GM19468 (cell line): ENCODE data around the gene DCDC2.
"Not testable (repeated sequence)": the region's sequence is repeated elsewhere in the genome, so short reads cannot be mapped to it uniquely, and the experiment has no call there.

Experiments
- ATAC-seq: cut with Tn5 transposase; IDR thresholded peaks from one replicate; pipeline ENCODE4 v1.9.1; 2021; ENCODE audit warnings: mild to moderate bottlenecking, moderate library complexity, moderate number of reproducible peaks; ENCODE audit not compliant: unreplicated experiment; ENCODE audit errors: extremely low read depth

Gene DCDC2

GRCh38 chr6:24329022-24329421, 28.8 kb downstream of the DCDC2 start:
- no peak for ATAC-seq

- ATAC-seq, result no peak
Measured at GRCh38 chr6:24327756-24328155, 30.1 kb downstream of the DCDC2 start.

- no peak for ATAC-seq
Measured at GRCh38 chr6:24325978-24326377, 31.9 kb downstream of the DCDC2 start.

- ATAC-seq, result no peak
Measured at GRCh38 chr6:24324617-24325016, 33.2 kb downstream of the DCDC2 start.

- no peak for ATAC-seq
Measured at GRCh38 chr6:24323632-24324337, 34.1 kb downstream of the DCDC2 start.

- no peak for ATAC-seq
Measured at GRCh38 chr6:24322924-24323323, 34.9 kb downstream of the DCDC2 start.

GRCh38 chr6:24322446-24322845, 35.4 kb downstream of the DCDC2 start:
- ATAC-seq, result not testable (repeated sequence)

GRCh38 chr6:24321538-24322162, 36.2 kb downstream of the DCDC2 start:
- no peak for ATAC-seq

- ATAC-seq, result no peak
Measured at GRCh38 chr6:24313251-24314141, 44.4 kb downstream of the DCDC2 start.

GRCh38 chr6:24311775-24312174, 46.1 kb downstream of the DCDC2 start:
- not testable (repeated sequence) for ATAC-seq

- no peak for ATAC-seq
Measured at GRCh38 chr6:24307881-24308280, 50.0 kb downstream of the DCDC2 start.

GRCh38 chr6:24306936-24307335, 50.9 kb downstream of the DCDC2 start:
- ATAC-seq, result no peak

GRCh38 chr6:24306038-24306437, 51.8 kb downstream of the DCDC2 start:
- ATAC-seq, result no peak

- ATAC-seq, result no peak
Measured at GRCh38 chr6:24296944-24297343, 60.9 kb downstream of the DCDC2 start.

GRCh38 chr6:24293852-24294251, 64.0 kb downstream of the DCDC2 start:
- not testable (repeated sequence) for ATAC-seq

- ATAC-seq, result no peak
Measured at GRCh38 chr6:24287239-24287638, 70.6 kb downstream of the DCDC2 start.

- no peak for ATAC-seq
Measured at GRCh38 chr6:24284006-24284405, 73.9 kb downstream of the DCDC2 start.

GRCh38 chr6:24283043-24283985, 74.5 kb downstream of the DCDC2 start:
- peak; percentile 54 for ATAC-seq

GRCh38 chr6:24274441-24275083, 83.3 kb downstream of the DCDC2 start:
- no peak for ATAC-seq
